ENCODE results near the gene UGCG.

Gene UGCG

GRCh38 chr9:111891910-111892499 lies 4.6 kb upstream of the UGCG start:
- no peak for TF ChIP-seq CTCF (IDR thresholded peaks at IDR 0.05; ENCODE audit: low read depth, low read length)
- H3K4me3 ChIP-seq (ENCODE audit: low read depth, low read length): no peak overlapping the region

- H3K4me3 ChIP-seq (ENCODE audit: low read depth, low read length): peak overlapping the region; percentile 99
- TF ChIP-seq CTCF (IDR thresholded peaks at IDR 0.05; ENCODE audit: low read depth, low read length): no peak
Observed at GRCh38 chr9:111896942-111897600, 457 bp downstream of the UGCG start.

GRCh38 chr9:111897601-111898137 lies 1.1 kb downstream of the UGCG start:
- H3K4me3 ChIP-seq (ENCODE audit: low read depth, low read length): peak overlapping the region; percentile 99
- no peak for TF ChIP-seq CTCF (IDR thresholded peaks at IDR 0.05; ENCODE audit: low read depth, low read length)

- peak overlapping the region; percentile 99 for H3K4me3 ChIP-seq (ENCODE audit: low read depth, low read length)
- no peak for TF ChIP-seq CTCF (IDR thresholded peaks at IDR 0.05; ENCODE audit: low read depth, low read length)
Observed at GRCh38 chr9:111898331-111899096, 1.9 kb downstream of the UGCG start.

DNA sequence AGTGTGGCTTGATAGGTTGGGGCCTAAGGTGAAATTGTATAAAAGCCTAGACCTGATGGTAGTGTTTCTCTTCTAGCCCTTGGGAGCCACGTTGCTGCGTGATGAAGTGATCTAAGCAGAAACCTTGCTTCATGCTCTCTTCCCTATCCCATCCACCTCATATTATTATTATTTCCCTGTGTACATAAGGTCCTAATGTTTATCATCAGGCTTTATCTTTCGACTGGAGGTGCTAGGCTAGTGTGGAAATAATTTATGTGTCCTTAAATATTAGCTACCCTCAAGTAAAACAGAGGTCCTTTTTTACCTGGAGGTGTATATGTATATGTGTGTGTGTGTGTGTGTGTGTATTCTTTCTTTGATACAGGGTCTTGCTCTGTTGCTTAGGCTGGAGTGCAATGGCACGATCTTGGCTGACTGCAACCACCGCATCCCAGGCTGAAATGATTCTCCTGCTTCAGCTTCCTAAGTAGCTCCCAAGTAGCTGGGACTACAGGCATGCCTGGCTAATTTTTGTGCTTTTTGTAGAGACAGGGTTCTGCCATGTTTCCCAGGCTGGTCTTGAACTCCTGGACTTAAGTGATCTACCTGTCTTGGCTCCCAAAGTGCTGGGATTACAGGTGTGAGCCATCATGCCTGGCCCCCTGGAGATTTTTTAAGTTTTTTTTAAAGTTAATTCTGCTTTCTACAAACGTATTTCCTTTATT lies 3.7 kb downstream of the UGCG start:
- TF ChIP-seq CTCF (IDR thresholded peaks at IDR 0.05; ENCODE audit: low read depth, low read length): no peak

GRCh38 chr9:111900858-111901612 lies 4.4 kb downstream of the UGCG start:
- peak overlapping the region; percentile 99 for H3K4me3 ChIP-seq (ENCODE audit: low read depth, low read length)
- TF ChIP-seq CTCF (IDR thresholded peaks at IDR 0.05; ENCODE audit: low read depth, low read length): no peak

More for the DNA sequence above, 3.7 kb downstream of the UGCG start:
- H3K4me3 ChIP-seq (ENCODE audit: low read depth, low read length): peak overlapping the region; percentile 99

Measured in WI38 (cell line).